ENCODE measurements around the gene CRELD1. TPM values are rescaled to one million over a fixed set of nuclear protein-coding genes. Genes with fewer than 3 reads are reported as not detected.
A peak's percentile ranks its signal among the peaks of the same experiment; 100 is the strongest.

The CRELD1 gene
- total and polyA plus RNA-seq, 9 of the 15 experiments (the other 6 are each of a cell fraction or from before 2014, with no cell fraction given), result 3.3 to 25.8 (median 16.5) TPM

DNA sequence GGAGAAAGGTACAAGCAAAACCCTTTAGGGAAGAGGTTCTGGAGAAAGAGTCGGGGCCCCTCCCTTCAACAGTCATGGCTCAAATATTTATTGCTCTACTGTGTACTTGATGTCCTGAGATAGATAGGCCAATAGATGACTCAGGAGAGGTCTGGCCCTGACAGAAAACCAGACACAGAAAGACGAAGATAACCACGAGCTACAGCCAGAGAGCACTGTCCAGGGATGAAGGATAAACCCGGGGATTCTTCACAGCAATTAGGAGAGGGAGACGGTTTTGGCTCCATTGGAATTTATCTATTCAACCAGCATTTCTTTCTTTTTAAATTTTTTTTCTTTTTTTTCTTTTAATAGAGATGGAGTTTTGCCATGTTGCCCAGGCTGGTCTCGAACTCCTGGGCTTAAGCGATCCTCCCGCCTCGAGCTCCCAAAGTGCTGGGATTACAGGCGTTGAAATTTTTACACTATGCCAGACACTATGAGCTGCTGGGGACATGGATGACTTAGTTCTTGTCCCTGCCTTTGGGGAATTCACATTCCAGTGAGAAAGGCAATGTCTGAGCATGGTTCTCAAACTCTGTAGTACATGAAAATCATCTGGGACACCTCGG, 49.0 kb upstream of the CRELD1 start (continued):
- TF ChIP-seq ZKSCAN8 (CRISPR knock-in tag; IDR thresholded peaks at IDR 0.05) (0 out of 2 replicates have a peak, but pooled peaks have one; percentile 24), TCFL5 (CRISPR knock-in tag; conservative IDR thresholded peaks at IDR 0.05) (no peak), ZSCAN32 (CRISPR knock-in tag; IDR thresholded peaks at IDR 0.05) (no peak), NUFIP1 (IDR thresholded peaks at IDR 0.05; ENCODE audit: partially characterized antibody) (no peak), HMGN3 (IDR thresholded peaks at IDR 0.05; ENCODE audit: borderline replicate concordance, extremely low read depth, insufficient read length, low read depth, low read length) (no peak), HMBOX1 (IDR thresholded peaks at IDR 0.05) (no peak), GABPB2 (CRISPR knock-in tag; conservative IDR thresholded peaks at IDR 0.05) (no peak), FOXJ2 (tag; IDR thresholded peaks at IDR 0.05) (no peak), WHSC1 (IDR thresholded peaks at IDR 0.05; ENCODE audit: low read length) (no peak), CTCFL (IDR thresholded peaks at IDR 0.05; ENCODE audit: borderline replicate concordance, insufficient read depth, low read depth, low read length, poor library complexity, severe bottlenecking) (no peak), TEAD1 (CRISPR knock-in tag; IDR thresholded peaks at IDR 0.05) (peak; percentile 60 to 86; a peak in 2 of 4 replicates), ZBTB26 (CRISPR knock-in tag; IDR thresholded peaks at IDR 0.05) (no peak), HNRNPK (IDR thresholded peaks at IDR 0.05; ENCODE audit: low read depth, low read length, poor library complexity, severe bottlenecking) (no peak), NFE2 (IDR thresholded peaks at IDR 0.05; ENCODE audit: low read depth) (peak; percentile 89), ERF (CRISPR knock-in tag; IDR thresholded peaks at IDR 0.05) (no peak), RFX5 (IDR thresholded peaks at IDR 0.05; ENCODE audit: low read depth, low read length) (no peak), TOE1 (IDR thresholded peaks at IDR 0.05; ENCODE audit: borderline replicate concordance) (0 out of 2 replicates have a peak, but pooled peaks have one; percentile 27), TOE1 (CRISPR knock-in tag; IDR thresholded peaks at IDR 0.05; ENCODE audit: borderline replicate concordance, low read depth) (no peak), PTBP1 (IDR thresholded peaks at IDR 0.05; ENCODE audit: low read depth, low read length) (no peak), RBM25 (IDR thresholded peaks at IDR 0.05; ENCODE audit: low read depth, low read length, severe bottlenecking) (no peak), CCNT2 (IDR thresholded peaks at IDR 0.05; ENCODE audit: borderline replicate concordance, extremely low read depth, insufficient read length, low read depth, low read length) (no peak)
- TF ChIP-seq, protein P1, sequence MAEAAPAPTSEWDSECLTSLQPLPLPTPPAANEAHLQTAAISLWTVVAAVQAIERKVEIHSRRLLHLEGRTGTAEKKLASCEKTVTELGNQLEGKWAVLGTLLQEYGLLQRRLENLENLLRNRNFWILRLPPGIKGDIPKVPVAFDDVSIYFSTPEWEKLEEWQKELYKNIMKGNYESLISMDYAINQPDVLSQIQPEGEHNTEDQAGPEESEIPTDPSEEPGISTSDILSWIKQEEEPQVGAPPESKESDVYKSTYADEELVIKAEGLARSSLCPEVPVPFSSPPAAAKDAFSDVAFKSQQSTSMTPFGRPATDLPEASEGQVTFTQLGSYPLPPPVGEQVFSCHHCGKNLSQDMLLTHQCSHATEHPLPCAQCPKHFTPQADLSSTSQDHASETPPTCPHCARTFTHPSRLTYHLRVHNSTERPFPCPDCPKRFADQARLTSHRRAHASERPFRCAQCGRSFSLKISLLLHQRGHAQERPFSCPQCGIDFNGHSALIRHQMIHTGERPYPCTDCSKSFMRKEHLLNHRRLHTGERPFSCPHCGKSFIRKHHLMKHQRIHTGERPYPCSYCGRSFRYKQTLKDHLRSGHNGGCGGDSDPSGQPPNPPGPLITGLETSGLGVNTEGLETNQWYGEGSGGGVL (CRISPR knock-in tag; IDR thresholded peaks at IDR 0.05), result no peak
